Upper lobe of left lung (tissue), 4 donors: ENCODE data around the gene FAM83G.

Experiments used
- EP300 ChIP-seq, 4 donors: sonication (generic); formaldehyde crosslinking; IDR thresholded peaks; one replicate each; pipeline ENCODE4 v1.5.1; 2017; ENCODE audit warnings: antibody characterized with exemption in 4 of 4, control low read depth in 2 of 4
- POLR2A ChIP-seq, 4 donors: fragments of 450-650 bp; IDR thresholded peaks; one replicate each; pipeline ENCODE4 v1.5.1; 2016 to 2017; ENCODE audit warnings: antibody characterized with exemption in 4 of 4, mild to moderate bottlenecking in 2 of 4
- POLR2AphosphoS5 ChIP-seq, 2 donors: sonication (generic); formaldehyde crosslinking; IDR thresholded peaks; one replicate each; pipeline ENCODE4 v1.5.1; 2017; ENCODE audit warnings: antibody characterized with exemption in 2 of 2
- TF ChIP-seq, protein P1 (sequence below), 6 experiments: fragments of 450-650 bp in 4 of 6; fragments of 200-600 bp in 2 of 6; sonication (generic) in 2 of 6; IDR thresholded peaks; one replicate each; pipeline ENCODE4 v1.5.1; 2016 to 2019; ENCODE audit warnings: antibody characterized with exemption in 6 of 6

DNA sequence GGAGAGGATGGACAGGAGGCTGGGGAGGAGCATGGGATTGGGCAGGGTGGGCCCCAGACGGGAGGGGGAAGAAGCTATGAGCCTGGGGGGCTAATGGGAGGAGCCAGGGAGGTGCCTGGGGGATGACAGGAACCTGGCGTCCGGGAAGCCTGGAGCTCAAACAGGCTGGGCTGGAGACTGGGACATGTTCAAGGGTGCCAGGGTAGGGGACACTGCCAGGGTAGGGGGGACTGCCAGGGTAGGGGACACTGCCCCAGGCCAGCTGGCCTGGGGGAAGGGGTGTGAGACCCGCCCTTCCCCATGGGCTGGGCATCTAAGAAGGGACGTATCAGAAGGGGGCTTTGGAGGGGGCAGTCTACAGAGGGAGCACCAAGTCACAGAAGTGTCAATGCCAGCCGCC lies 7.0 kb upstream of the FAM83G start:
- TF ChIP-seq, protein P1, sequence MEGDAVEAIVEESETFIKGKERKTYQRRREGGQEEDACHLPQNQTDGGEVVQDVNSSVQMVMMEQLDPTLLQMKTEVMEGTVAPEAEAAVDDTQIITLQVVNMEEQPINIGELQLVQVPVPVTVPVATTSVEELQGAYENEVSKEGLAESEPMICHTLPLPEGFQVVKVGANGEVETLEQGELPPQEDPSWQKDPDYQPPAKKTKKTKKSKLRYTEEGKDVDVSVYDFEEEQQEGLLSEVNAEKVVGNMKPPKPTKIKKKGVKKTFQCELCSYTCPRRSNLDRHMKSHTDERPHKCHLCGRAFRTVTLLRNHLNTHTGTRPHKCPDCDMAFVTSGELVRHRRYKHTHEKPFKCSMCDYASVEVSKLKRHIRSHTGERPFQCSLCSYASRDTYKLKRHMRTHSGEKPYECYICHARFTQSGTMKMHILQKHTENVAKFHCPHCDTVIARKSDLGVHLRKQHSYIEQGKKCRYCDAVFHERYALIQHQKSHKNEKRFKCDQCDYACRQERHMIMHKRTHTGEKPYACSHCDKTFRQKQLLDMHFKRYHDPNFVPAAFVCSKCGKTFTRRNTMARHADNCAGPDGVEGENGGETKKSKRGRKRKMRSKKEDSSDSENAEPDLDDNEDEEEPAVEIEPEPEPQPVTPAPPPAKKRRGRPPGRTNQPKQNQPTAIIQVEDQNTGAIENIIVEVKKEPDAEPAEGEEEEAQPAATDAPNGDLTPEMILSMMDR (IDR thresholded peaks at IDR 0.05) = no peak
- TF ChIP-seq POLR2A (IDR thresholded peaks at IDR 0.05) = no peak
- TF ChIP-seq EP300 (IDR thresholded peaks at IDR 0.05) = no peak
- no peak for TF ChIP-seq POLR2AphosphoS5 (IDR thresholded peaks at IDR 0.05)
